HG03175 (cell line): Measurements from ENCODE around the gene GPR6.

Source experiments
- ATAC-seq: cut with Tn5 transposase; IDR thresholded peaks from one replicate; pipeline ENCODE4 v1.9.1; 2021; ENCODE audit warnings: mild to moderate bottlenecking, moderate library complexity; ENCODE audit not compliant: unreplicated experiment

Gene GPR6

GRCh38 chr6:109978174-109979032, at the start of gene GPR6:
GPR6 (plus strand) TSS chr6:109978311; CDS start chr6:109979113, 802 bp downstream.
- ATAC-seq = no peak

GRCh38 chr6:109934293-109934692, 43.8 kb upstream of the GPR6 start:
- no peak for ATAC-seq

GRCh38 chr6:109939654-109940053, 38.5 kb upstream of the GPR6 start:
- ATAC-seq = no peak

- no peak for ATAC-seq
Measured at GRCh38 chr6:109944448-109944847, 33.7 kb upstream of the GPR6 start.

GRCh38 chr6:109945091-109945490, 33.0 kb upstream of the GPR6 start:
- no peak for ATAC-seq

- no peak for ATAC-seq
Measured at GRCh38 chr6:109946979-109947378, 31.1 kb upstream of the GPR6 start.

GRCh38 chr6:109949281-109950065, 28.6 kb upstream of the GPR6 start:
- no peak for ATAC-seq

- no peak for ATAC-seq
Measured at GRCh38 chr6:109955491-109955890, 22.6 kb upstream of the GPR6 start.

GRCh38 chr6:109958626-109959025, 19.5 kb upstream of the GPR6 start:
- no peak for ATAC-seq

- ATAC-seq = no peak
Measured at GRCh38 chr6:109961611-109962041, 16.5 kb upstream of the GPR6 start.

- ATAC-seq = no peak
Measured at GRCh38 chr6:109962271-109962670, 15.8 kb upstream of the GPR6 start.

GRCh38 chr6:109963598-109964170, 14.4 kb upstream of the GPR6 start:
- no peak for ATAC-seq

GRCh38 chr6:109964949-109965348, 13.2 kb upstream of the GPR6 start:
- ATAC-seq = no peak

GRCh38 chr6:109966299-109966698, 11.8 kb upstream of the GPR6 start:
- no peak for ATAC-seq

GRCh38 chr6:109977791-109978173, 329 bp upstream of the GPR6 start:
- ATAC-seq = no peak

GRCh38 chr6:109979033-109979921, 1.2 kb downstream of the GPR6 start:
- no peak for ATAC-seq

- no peak for ATAC-seq
Measured at GRCh38 chr6:109984410-109984809, 6.3 kb downstream of the GPR6 start.

GRCh38 chr6:109987196-109987595, 9.1 kb downstream of the GPR6 start:
- no peak for ATAC-seq

GRCh38 chr6:109991201-109992101, 13.3 kb downstream of the GPR6 start:
- no peak for ATAC-seq
